HG03439 (cell line): ENCODE data around the gene KRT85.
"Not testable (repeated sequence)": the region's sequence is repeated elsewhere in the genome, so short reads cannot be mapped to it uniquely, and the experiment has no call there.

Source experiments
- ATAC-seq: cut with Tn5 transposase; IDR thresholded peaks from one replicate; pipeline ENCODE4 v1.9.1; 2021; ENCODE audit warnings: mild to moderate bottlenecking, moderate library complexity; ENCODE audit not compliant: unreplicated experiment

Gene KRT85

DNA sequence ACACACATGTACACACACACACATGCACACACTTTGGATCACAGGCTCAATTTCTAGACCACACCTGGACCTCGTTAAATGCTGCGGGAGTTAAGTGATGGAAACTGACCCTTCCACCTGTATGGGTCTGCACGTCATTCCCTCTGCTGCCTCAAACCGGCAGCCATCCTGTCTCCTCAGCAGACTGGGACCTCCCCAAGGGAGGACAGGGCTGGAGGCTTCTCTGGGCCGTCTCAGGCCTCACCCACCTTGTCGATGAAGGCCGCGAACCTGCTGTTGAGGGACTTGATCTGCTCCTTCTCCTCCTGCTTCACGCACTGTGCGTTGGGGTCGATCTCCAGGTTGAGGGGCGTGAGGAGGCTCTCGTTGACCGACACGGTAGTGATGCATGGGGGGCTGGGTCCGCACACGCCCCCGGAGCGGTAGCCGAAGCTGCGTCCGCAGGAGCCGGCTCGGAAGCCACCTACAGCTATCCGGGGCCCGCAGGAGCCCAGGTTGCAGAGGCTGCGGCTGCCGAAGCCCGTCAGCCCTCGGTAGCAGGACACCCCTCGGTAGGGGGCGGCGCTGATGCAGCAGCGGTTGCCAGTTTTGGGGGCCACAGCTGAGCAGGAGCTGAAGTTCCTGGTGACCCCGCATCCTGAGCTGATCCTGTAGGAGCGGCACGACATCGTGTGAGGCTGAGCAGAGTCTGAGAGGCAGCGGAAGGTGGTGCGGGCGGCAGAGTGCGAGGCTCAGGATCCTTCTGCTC, at the start of gene KRT85:
KRT85 (minus strand) TSS at position 744 of the 748 bp plus-strand sequence; CDS start at position 668, 76 bp downstream.
- ATAC-seq = no peak

DNA sequence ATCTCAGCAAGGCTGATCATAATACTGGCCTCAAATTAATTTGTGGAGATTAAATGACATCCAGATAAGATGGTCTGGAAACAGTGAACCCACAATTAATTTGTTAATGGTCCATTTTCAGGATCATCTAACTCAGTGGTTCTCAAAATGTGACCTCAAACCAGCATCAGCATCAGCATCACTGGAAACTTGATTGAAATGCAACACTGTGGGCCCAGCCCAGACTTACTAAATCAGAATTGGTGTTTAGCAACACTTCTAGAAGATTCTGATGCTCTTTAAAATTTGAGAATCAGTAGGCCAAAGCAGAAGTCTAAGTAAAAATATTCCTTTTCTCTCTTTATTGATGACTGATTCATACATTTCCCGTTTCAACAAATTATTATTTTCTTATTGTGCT, 49.5 kb upstream of the KRT85 start:
- ATAC-seq = no peak

DNA sequence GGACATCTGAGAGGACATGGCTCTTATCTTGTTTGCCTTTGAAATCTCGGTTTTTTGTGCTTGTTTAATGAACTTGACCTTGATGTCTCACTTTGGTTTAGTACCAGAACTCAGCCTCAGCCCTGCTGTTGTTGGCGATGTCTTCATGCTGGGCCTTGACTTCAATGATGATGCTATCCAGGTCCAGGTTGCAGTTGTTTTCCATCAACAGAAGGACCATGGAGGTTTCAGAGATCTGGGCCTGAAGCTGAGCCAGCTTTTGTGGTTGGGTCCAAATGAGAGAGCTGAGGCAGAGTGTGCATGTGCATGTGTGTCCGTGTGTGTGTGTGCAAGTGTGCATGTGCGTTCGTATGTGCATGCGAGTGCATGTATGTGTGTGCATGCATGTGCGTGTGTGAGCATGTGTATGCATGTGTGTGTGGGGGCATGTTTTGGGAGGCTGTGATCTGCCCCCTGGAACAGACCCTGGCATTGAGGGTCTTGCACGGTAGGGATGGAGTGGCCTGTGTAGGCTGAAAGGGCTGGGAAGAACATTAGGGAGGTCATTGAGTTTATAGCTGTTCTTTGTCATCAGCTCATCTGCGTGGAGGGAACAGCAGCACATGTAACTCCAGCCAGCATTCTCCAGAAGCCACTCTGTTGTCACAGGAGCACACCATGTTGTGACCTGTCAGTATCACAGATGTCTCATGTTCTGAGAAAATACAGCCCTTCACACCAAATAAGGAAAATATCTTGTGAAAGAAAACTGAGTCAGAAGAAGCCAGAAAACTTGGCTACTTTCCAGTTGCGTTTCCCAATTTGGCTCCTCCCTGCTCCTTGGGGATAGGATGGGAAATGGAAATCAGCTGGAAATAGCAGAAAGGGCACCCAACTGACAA, 48.8 kb upstream of the KRT85 start:
- no peak for ATAC-seq

DNA sequence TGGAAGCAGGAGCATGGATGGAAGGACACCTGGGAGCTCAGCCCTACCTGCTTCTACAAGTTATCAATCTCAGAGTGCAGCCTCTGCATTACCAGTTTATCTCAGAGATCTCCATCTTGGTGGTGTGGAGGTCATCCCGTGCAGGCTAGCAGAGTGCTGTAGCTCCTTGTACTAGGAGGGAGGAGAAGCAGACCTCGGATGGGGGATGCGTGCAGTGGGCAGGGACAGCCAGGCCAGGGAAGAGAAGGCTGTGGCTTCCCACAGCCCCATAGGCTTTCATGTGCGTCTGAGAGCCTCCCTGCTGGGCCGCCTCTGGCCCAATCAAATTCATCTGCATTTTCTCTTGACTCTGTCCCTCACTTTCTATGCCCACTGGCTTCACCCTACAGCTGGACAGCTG, 47.7 kb upstream of the KRT85 start:
- no peak for ATAC-seq

DNA sequence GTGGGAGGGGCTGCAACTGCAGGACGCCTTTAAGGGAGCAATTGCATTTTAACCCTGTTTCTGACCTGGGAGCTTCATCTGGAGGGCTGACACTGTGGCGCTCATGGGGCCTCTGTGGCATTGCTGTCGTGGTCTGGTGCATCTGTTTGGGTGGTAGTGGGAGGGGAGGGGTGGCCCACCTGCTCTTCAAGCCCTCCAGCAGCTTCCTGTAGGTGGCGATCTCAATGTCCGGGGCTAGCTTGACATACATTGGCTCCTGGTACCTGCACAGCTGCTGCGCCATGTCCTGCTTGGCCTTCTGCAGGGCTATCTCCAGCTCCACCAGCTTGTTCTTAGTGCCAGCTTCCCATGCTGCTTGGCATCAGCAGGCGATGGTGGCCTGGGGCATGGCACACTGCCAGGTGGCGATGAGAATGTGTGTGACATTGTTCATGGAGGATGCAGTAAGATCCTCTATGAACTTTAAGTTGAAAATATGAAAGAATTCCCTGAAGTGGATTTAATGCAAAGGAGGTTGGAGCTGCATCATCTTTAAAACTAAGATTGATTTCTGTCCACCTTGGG, 46.6 kb upstream of the KRT85 start:
- ATAC-seq = no peak

DNA sequence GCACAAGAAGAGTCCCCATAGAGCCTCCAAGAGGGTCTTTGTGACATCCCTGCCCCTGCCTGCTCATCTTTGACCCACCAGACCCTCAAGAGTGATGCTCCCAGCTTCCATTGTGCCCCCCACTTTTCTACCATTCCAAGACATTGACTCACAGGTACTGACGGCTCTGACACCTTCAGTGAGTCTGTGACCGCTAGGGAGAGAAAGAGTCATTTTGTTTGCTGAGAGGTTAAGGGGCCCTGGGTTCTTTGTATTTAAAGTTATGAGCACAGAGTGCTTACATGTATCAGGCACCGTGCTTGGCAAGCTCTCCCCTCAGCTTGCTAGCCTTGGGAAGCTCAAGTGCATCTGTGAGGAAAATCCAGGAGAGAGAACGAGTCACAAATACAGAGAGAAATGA, 45.9 kb upstream of the KRT85 start:
- ATAC-seq = no peak

DNA sequence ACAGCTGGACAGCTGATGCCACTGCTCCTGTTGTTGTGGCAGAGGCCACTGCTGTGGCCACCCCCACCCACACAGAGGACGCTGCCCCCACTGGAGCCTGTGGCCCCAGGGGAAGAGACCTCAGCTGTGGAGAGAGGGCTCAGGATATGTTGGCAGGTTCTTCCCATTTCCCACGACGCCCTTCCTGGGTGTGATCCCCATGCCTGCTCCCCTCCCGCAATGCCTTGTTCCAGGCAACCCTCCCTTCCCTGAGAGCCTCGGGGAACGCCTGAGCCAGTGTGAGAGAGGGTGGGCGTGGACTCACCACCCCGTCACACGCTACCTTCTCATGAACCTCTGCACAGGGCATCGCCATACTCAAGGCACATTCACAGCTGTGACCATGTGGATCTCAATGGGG, 44.5 kb upstream of the KRT85 start:
- ATAC-seq = no peak

DNA sequence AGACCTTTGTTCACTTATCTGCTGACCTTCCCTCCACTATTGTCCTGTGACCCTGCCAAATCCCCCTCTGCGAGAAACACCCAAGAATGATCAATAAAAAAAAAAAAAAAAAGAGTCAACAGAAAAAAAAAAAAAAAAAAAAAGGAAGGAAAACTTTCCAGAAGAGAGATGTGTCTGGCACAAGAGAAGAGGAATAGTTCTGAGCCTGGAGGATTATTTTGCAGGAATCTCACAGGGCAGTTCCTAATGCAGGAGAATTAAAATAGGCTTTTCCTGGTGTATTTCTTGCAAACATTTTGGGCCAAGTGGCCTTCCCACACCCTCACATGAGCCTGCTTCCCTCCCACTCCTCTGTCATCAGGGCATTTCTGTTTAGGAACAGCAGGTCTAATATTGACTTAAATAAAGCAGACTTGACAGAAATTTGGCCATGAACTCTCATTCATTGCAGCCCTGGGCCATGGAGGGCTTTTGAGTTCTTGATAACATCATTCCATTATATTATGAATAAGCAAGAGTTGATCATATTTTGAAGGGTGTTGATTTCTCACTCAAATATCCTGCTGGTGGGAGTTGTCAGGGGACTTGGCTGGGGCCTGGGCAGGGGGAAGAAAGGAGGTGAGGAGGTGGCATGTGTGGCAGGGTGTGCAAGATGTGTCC, 43.4 kb upstream of the KRT85 start:
- not testable (repeated sequence) for ATAC-seq

DNA sequence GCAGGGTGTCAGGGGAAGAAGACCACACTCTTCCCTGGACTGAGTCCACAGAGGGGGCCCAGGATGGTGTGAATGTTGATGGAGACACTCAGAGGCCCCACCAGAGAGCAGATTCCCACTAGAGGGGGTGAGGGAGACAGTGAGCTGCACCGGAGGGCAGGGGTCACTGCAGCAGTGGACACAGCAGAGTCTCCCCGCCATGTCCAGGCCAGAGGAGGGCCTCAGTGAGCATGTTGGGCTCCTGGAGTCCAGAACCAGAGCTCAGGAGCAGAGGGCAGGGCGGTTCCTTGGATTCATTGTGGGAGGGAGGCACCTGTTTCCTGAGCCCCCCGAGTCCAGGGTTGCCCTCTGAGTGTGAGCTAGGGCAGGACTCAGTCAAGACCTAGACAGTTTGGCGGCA, 40.6 kb upstream of the KRT85 start:
- ATAC-seq = no peak

DNA sequence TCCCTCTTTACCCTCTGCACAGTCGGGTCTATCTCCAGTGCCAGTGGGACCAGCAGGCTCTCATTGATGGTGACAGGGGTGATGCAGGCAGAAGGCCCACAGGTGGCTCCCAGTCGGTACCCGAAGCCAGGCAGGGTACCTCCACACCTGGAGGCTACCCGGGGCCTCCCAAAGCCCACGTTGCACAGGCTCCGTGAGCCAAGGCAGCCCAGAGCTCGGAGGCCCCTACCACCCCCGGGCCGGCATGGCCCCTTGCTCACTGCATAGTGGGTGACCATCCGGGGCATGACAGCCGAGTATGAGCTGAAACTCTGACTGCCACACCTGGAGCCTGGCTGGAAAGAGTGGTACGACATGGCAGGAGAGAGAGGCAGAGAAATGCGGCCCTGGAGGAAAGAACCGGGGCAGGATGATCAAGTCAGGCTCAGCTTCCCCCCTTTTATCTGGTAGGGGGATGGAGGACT, 38.7 kb upstream of the KRT85 start, which contains the start of gene KRT82:
KRT82 (minus strand) TSS at position 414 of the 464 bp plus-strand sequence; CDS start at position 356, 58 bp downstream.
- no peak for ATAC-seq

DNA sequence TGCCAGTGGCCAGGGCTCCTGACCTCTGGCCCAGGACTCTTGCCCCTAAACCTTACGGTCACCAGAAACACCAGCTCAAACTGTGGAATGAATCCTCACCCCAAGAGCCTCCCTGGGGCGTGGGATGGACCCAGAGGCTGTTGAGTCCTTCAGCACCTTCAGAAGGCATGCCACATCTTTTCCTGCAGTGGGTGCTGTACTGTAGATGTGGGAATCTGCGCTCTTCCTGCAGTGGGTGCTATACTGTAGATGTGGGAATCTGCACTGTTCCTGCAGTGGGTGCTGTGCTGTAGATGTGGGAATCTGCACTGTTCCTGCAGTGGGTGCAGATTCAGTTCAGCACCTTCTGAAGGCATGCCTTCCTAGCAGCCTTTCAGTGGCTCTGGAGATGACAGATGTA, 37.7 kb upstream of the KRT85 start:
- no peak for ATAC-seq

DNA sequence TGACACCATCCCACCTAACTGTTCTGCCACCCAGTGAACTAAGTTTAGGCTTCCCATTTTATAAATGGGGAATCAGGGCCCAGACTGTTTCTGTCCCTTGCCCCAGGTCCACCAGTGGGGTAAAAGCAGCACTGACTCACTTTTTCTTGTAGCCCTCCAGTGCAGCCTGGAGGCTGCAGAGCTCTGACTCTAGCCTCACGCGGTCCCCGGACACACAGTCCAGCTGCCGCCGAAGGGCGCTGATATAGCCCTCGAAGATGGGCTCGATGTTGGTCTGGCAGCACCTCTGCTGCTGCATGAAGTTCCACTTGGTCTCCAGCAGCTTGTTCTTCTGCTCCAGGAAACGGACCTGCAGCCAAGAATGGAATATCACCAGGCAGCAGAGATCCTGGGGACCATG, 36.3 kb upstream of the KRT85 start:
- ATAC-seq = no peak

DNA sequence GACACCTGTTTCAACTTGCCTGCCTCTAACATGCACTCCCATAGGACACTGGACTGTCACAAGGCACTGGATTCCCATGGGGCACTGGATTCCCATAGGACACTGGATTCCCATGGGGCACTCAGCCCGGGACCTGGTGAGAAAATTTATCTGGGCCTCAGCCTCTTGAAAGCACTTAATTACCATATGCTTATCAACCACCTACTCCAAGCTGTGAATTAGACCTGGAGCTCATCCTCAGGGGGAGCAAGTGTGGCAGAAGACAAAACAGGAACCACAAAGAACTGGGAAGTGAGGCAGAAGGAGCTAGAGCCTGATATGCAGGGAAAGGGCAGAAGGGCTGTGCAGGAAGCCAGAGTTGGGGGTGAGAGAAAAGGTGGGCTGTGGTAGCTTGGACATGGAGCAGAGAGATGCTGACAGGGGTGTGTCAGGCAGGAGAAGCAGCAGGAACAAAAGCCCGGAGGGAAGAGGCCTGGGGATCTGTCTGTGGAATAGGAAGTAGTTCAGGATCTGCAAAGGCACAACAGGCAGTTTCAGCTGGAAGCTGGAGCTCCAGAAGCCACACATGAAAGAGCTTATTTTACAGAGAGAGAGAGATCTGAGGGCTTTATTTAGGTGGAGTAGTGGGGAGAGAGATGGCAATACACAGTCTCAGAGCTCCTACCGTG, 35.7 kb upstream of the KRT85 start:
- ATAC-seq = no peak

DNA sequence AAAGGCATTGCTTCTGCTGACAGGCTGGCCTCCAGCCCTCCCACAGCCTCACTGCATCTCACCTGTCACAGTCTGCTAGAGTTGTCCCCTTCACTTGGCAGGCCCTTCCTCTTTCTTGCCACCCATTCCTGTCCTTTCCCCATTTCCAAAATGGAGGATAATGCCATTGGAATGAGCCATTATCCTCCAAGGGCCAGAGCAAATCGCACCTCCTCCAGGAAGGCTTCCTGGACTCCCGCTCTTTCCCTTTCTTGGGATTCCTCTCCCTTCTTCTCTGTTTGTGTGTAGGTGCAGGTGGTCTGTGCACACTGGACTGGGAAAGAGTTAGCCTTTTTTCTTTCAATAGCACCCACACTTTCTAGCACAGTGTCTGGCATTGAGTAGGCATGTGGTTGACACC, 35.1 kb upstream of the KRT85 start:
- ATAC-seq = no peak

DNA sequence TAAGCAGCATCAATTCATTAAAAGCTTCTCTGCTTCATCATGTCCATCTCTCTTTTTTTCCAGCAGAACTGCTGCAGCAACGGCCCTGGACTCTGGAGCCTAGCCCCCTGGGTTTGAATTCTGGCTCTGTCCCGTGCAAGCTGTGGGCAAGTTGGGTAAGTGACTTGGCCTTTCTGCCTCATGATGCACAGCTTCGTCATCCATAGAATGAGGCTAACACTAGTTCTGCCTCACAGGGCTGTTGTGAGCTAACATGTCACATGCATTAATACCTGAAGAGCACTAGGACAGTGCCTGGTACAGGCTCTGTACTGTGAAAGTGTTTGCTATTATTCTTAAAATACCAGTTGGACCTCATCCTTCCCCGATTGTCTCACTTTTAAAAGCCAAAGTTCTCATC, 34.6 kb upstream of the KRT85 start:
- no peak for ATAC-seq

DNA sequence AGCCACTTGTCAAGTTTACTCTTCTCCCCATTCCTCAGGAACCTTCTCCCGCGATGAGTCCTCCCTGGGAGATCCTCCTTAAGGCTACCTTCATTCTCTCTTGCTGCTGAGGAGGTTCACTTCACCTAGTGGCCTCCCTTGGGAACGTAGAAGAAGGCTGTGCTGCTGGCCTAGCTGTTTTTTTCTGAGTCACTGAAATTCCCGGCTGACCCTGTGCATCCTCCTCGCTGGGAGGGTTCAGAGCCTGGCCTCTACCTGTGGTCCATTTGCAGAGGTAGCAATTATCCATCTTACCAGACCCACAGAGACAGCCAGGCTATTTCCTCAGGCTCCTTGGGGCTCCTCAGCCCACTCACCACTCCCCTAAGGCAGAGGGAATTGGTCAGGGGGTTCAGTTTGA, 34.2 kb upstream of the KRT85 start:
- no peak for ATAC-seq

DNA sequence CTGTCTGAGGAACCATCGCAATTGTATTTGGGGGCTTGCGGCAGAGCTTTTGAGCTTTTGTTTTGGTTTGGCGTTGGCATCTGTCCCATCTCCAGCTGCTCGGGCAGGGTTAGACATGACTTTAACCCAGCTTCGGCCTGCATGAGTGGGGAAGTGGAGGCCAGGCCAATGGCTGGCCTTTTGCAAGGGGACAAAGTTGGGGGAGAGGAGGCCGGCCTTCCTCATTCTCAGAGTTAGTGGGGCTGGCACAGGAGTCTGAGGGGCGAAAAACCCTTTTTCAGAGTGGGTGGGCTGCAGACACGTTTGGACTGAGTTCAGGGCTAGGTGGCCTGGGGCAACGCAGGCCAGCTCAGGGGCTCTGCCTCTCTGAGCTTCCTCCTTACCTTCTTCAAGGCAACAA, 33.6 kb upstream of the KRT85 start:
- no peak for ATAC-seq

DNA sequence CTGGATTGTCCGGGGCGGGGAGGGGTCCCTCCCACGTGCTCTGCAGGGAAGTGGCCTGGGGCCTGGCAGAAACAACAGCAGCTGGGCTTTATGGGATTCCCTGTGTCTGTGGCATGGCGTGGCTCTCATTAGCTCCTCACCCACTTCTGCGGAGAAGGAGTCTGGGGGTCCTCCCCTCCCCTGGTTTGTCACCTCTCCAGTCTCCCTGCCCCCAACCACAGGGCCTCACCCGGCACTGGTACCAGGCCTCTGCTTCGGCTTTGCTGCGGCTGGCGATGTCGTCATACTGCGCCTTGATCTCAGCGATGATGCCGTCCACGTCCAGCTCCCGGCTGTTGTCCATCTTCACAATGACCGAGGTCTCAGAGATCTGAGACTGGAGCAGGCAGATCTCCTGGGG, 32.5 kb upstream of the KRT85 start:
- no peak for ATAC-seq

DNA sequence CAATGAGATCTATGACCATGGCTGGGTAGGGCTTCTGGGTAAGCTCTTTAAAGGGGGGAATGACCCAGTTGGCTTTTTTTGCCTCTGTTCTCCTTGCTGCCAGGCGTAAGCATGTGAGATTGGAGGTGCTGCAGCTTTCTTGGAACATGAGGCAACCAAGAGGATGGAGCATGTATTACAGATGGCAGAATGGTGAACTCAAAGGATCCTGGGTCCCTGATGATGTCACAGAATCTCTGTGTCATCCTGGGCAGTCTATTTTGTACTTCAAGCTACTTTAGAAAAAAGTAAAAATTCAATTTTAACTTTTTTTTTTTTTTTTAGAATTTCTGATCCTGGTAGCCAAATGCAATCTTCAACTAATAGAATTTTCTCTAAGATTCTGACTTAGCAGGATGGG, 30.9 kb upstream of the KRT85 start:
- ATAC-seq = no peak

DNA sequence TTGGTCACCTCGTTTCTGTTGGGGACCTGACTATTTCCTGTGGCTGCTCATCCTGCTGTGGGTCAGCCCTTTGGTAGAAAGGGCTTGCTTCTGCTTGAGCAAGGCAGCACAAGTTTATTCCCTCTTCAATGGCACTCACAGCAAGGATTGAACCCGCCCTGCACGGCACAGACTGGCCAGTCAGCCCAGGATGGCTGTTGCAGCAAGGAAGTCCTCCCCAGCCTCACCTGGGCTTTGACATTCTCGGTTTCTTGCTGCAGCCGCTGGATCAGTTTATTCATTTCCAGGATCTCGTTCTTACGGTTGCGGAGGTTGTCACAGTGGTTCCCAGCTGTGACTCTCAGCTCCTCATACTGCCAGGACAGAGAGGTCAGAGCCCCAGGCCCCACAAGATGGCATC, 29.4 kb upstream of the KRT85 start:
- ATAC-seq = no peak
